Measurements from ENCODE around the gene UBASH3A. TPM values are rescaled to one million over a fixed set of nuclear protein-coding genes. Genes with fewer than 3 reads are reported as not detected.

UBASH3A gene
- total RNA-seq, 1 experiment from 2014 or later, result 0.07 TPM

- BruUV-seq (replicated peaks), result no TSS peak
- Histone ChIP-seq H4K20me1 (ENCODE audit: insufficient read depth) (no peaks in the 10 kb centered on the region), H3K4me2 (ENCODE audit: low read length) (no peak overlapping the region), H3K79me2 (ENCODE audit: insufficient read depth, low read length) (no peaks in the 10 kb centered on the region), H3K36me3 (ENCODE audit: control insufficient read depth in 1 of 2, insufficient read depth in 2 of 2, low read length in 2 of 2) (no peaks in the 10 kb centered on the region), H3K9ac (ENCODE audit: low read length) (no peak overlapping the region), H3K9me2 (ENCODE audit: insufficient read depth) (no peaks in the 10 kb centered on the region), H3K9me3 (ENCODE audit: control insufficient read depth in 1 of 2, insufficient read depth in 1 of 2, low read depth in 1 of 2, low read length in 2 of 2) (no peaks in the 10 kb centered on the region), H3K4me3 (replicated peaks in 1 of 2; ENCODE audit: low read depth in 1 of 2, low read length in 2 of 2) (no peak overlapping the region), H3K27me3 (ENCODE audit: insufficient read depth, low read length) (0 out of 2 replicates have a peak, but pooled peaks cover 3% of the 10 kb centered on the region), H3K4me1 (ENCODE audit: control insufficient read depth in 1 of 2, insufficient read depth in 2 of 2, low read length in 2 of 2) (no peaks in the 10 kb centered on the region), H2AFZ (ENCODE audit: low read depth, low read length, poor library complexity, severe bottlenecking) (no peak overlapping the region), H3K27ac (ENCODE audit: low read depth, low read length) (no peak overlapping the region)
- TF ChIP-seq ELF1 (IDR thresholded peaks at IDR 0.05; ENCODE audit: borderline replicate concordance, low read depth) (no peak), FOSL1 (IDR thresholded peaks at IDR 0.05; ENCODE audit: low read depth) (no peak), SIN3A (IDR thresholded peaks at IDR 0.05; ENCODE audit: low read depth) (no peak), ZNF274 (IDR thresholded peaks at IDR 0.05; ENCODE audit: low read depth, low read length) (no peak), EZH2 (IDR thresholded peaks at IDR 0.05) (no peak), TCF7L2 (IDR thresholded peaks at IDR 0.05; ENCODE audit: borderline replicate concordance, extremely low read depth, insufficient read depth, insufficient read length) (no peak), EZH2phosphoT487 (IDR thresholded peaks at IDR 0.05; ENCODE audit: borderline replicate concordance) (no peak), ZFX (IDR thresholded peaks at IDR 0.05) (no peak), YY1 (IDR thresholded peaks at IDR 0.05; ENCODE audit: extremely low read depth, insufficient replicate concordance, low read depth, low read length) (no peak), CBX3 (IDR thresholded peaks at IDR 0.05; ENCODE audit: low read depth) (no peak), CEBPB (IDR thresholded peaks at IDR 0.05; ENCODE audit: low read depth) (no peak), SRF (IDR thresholded peaks at IDR 0.05; ENCODE audit: low read depth) (no peak)
- TF ChIP-seq, protein P1, sequence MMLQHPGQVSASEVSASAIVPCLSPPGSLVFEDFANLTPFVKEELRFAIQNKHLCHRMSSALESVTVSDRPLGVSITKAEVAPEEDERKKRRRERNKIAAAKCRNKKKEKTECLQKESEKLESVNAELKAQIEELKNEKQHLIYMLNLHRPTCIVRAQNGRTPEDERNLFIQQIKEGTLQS (IDR thresholded peaks at IDR 0.05), result no peak
- TF ChIP-seq, protein P2, sequence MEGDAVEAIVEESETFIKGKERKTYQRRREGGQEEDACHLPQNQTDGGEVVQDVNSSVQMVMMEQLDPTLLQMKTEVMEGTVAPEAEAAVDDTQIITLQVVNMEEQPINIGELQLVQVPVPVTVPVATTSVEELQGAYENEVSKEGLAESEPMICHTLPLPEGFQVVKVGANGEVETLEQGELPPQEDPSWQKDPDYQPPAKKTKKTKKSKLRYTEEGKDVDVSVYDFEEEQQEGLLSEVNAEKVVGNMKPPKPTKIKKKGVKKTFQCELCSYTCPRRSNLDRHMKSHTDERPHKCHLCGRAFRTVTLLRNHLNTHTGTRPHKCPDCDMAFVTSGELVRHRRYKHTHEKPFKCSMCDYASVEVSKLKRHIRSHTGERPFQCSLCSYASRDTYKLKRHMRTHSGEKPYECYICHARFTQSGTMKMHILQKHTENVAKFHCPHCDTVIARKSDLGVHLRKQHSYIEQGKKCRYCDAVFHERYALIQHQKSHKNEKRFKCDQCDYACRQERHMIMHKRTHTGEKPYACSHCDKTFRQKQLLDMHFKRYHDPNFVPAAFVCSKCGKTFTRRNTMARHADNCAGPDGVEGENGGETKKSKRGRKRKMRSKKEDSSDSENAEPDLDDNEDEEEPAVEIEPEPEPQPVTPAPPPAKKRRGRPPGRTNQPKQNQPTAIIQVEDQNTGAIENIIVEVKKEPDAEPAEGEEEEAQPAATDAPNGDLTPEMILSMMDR (IDR thresholded peaks at IDR 0.05 in 2 of 3, conservative IDR thresholded peaks at IDR 0.05 in 1 of 3; ENCODE audit: borderline replicate concordance in 1 of 3, insufficient read depth in 1 of 3, low read depth in 2 of 3, low read length in 2 of 3), result no peak
- TF ChIP-seq, protein P3, sequence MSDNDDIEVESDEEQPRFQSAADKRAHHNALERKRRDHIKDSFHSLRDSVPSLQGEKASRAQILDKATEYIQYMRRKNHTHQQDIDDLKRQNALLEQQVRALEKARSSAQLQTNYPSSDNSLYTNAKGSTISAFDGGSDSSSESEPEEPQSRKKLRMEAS (IDR thresholded peaks at IDR 0.05), result no peak
- TF ChIP-seq, protein P4, sequence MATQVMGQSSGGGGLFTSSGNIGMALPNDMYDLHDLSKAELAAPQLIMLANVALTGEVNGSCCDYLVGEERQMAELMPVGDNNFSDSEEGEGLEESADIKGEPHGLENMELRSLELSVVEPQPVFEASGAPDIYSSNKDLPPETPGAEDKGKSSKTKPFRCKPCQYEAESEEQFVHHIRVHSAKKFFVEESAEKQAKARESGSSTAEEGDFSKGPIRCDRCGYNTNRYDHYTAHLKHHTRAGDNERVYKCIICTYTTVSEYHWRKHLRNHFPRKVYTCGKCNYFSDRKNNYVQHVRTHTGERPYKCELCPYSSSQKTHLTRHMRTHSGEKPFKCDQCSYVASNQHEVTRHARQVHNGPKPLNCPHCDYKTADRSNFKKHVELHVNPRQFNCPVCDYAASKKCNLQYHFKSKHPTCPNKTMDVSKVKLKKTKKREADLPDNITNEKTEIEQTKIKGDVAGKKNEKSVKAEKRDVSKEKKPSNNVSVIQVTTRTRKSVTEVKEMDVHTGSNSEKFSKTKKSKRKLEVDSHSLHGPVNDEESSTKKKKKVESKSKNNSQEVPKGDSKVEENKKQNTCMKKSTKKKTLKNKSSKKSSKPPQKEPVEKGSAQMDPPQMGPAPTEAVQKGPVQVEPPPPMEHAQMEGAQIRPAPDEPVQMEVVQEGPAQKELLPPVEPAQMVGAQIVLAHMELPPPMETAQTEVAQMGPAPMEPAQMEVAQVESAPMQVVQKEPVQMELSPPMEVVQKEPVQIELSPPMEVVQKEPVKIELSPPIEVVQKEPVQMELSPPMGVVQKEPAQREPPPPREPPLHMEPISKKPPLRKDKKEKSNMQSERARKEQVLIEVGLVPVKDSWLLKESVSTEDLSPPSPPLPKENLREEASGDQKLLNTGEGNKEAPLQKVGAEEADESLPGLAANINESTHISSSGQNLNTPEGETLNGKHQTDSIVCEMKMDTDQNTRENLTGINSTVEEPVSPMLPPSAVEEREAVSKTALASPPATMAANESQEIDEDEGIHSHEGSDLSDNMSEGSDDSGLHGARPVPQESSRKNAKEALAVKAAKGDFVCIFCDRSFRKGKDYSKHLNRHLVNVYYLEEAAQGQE (IDR thresholded peaks at IDR 0.05; ENCODE audit: low read depth), result no peak
- TF ChIP-seq, protein P5, sequence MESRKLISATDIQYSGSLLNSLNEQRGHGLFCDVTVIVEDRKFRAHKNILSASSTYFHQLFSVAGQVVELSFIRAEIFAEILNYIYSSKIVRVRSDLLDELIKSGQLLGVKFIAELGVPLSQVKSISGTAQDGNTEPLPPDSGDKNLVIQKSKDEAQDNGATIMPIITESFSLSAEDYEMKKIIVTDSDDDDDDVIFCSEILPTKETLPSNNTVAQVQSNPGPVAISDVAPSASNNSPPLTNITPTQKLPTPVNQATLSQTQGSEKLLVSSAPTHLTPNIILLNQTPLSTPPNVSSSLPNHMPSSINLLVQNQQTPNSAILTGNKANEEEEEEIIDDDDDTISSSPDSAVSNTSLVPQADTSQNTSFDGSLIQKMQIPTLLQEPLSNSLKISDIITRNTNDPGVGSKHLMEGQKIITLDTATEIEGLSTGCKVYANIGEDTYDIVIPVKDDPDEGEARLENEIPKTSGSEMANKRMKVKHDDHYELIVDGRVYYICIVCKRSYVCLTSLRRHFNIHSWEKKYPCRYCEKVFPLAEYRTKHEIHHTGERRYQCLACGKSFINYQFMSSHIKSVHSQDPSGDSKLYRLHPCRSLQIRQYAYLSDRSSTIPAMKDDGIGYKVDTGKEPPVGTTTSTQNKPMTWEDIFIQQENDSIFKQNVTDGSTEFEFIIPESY (IDR thresholded peaks at IDR 0.05; ENCODE audit: extremely low read depth, insufficient replicate concordance, low read length), result no peak
- ATAC-seq (no peak), DNase-seq (ENCODE audit: low read depth, low spot score) (no peak)
- RAD21 ChIA-PET (ENCODE audit: low non-redundant PET in 1 of 2, low total read pairs in 2 of 2, uncharacterized antibody in 2 of 2, unreplicated experiment in 2 of 2), result no interaction called here
- intact Hi-C loops (cut with micrococcal nuclease), result no loop called here
- CTCF ChIA-PET, result no interaction called here
- POLR2A ChIA-PET, result no interaction called here
Observed at GRCh38 chr21:42370894-42371654, 32.6 kb upstream of the UBASH3A start.

Measured in HCT116 (cell line).